Smooth muscle cell (in vitro differentiated cells): ENCODE results near the gene CACNA1B. TPM values are rescaled to one million over a fixed set of nuclear protein-coding genes. Genes with fewer than 3 reads are reported as not detected.

Experiments
- DNase-seq: peaks from one replicate; lab custom pipeline; 2025; ENCODE audit not compliant: unreplicated experiment; lab: John Stamatoyannopoulos, UW
- H2AFZ ChIP-seq: fragments of 200-600 bp; sonication (generic); 2 replicates; pipeline ENCODE4 v1.6.0; 2016; ENCODE audit warnings: antibody characterized with exemption, low read depth, mild to moderate bottlenecking
- H3F3A ChIP-seq: fragments of 200-600 bp; sonication (generic); 2 replicates; pipeline ENCODE4 v1.6.0; 2017; ENCODE audit warnings: antibody characterized with exemption, low read depth
- H3K27ac ChIP-seq: fragments of 200-600 bp; sonication (generic); 2 replicates; pipeline ENCODE4 v1.5.1; 2016; ENCODE audit warnings: low read depth, mild to moderate bottlenecking
- H3K27me3 ChIP-seq: fragments of 200-600 bp; sonication (generic); 2 replicates; pipeline ENCODE4 v1.6.1; 2016; ENCODE audit warnings: low read depth, mild to moderate bottlenecking
- H3K36me3 ChIP-seq: fragments of 200-600 bp; sonication (generic); 2 replicates; pipeline ENCODE4 v1.5.1; 2016; ENCODE audit warnings: low read depth
- H3K4me1 ChIP-seq: fragments of 200-600 bp; sonication (generic); 2 replicates; pipeline ENCODE4 v1.5.1; 2016; ENCODE audit warnings: low read depth
- H3K4me2 ChIP-seq: fragments of 200-600 bp; sonication (generic); 2 replicates; pipeline ENCODE4 v1.6.0; 2016; ENCODE audit warnings: mild to moderate bottlenecking
- H3K4me3 ChIP-seq: fragments of 200-600 bp; sonication (generic); 2 replicates; pipeline ENCODE4 v1.5.1; 2016; ENCODE audit warnings: mild to moderate bottlenecking
- H3K79me2 ChIP-seq: fragments of 200-600 bp; sonication (generic); 2 replicates; pipeline ENCODE4 v1.6.0; 2016; ENCODE audit warnings: low read depth, mild to moderate bottlenecking
- H3K9ac ChIP-seq: fragments of 200-600 bp; sonication (generic); 2 replicates; pipeline ENCODE4 v1.6.0; 2016; ENCODE audit warnings: low read depth
- H3K9me3 ChIP-seq: fragments of 200-600 bp; sonication (generic); replicated peaks from 2 replicates; pipeline ENCODE4 v1.5.1; 2016; ENCODE audit warnings: low read depth
- H4K20me1 ChIP-seq: fragments of 200-600 bp; sonication (generic); 2 replicates; pipeline ENCODE4 v1.6.0; 2016; ENCODE audit warnings: low read depth
- WGBS: methylation state at CpG from one replicate; pipeline ENCODE4 v1.1.7; 2016; ENCODE audit warnings: low lambda C conversion rate; 5-methylcytosine and 5-hydroxymethylcytosine counted together
- polyA plus RNA-seq: library from polyadenylated mRNA; unstranded; fragments of >200 nt; fragmentation: Nextera tagmentation; extraction: Ambion mirVana; gene quantifications from 2 replicates; pipeline ENCODE4 v1.2.1, GENCODE V29; 2016
- total RNA-seq: library from RNA; depleted of rRNA; stranded (reverse); fragments of >200 nt; gene quantifications from 2 replicates; pipeline ENCODE4 v1.2.3, GENCODE V29; 2014
- TF ChIP-seq, protein P1 (sequence below): fragments of 200-600 bp; sonication (generic); IDR thresholded peaks from 2 replicates; pipeline ENCODE4 v1.5.1; 2017; ENCODE audit warnings: borderline replicate concordance, mild to moderate bottlenecking, antibody characterized with exemption; ENCODE audit not compliant: insufficient read depth, poor library complexity, severe bottlenecking

Gene CACNA1B
- total and polyA plus RNA-seq, 2 experiments from 2014 or later: 0.09 to 0.23 TPM

GRCh38 chr9:137832191-137832700 lies 45.3 kb upstream of the CACNA1B start:
- Histone ChIP-seq H3K79me2 (no peaks in the 10 kb centered on the region), H3K4me3 (no peak overlapping the region), H4K20me1 (peaks cover 70% of the 10 kb centered on the region), H3F3A (no peaks in the 10 kb centered on the region), H3K4me2 (no peak overlapping the region), H3K9me3 (no peaks in the 10 kb centered on the region), H3K36me3 (peaks cover 10% of the 10 kb centered on the region), H3K9ac (no peak overlapping the region), H3K27ac (no peak overlapping the region), H2AFZ (no peak overlapping the region), H3K4me1 (no peaks in the 10 kb centered on the region), H3K27me3 (no peaks in the 10 kb centered on the region)
- DNase-seq: no peak
- TF ChIP-seq, protein P1, sequence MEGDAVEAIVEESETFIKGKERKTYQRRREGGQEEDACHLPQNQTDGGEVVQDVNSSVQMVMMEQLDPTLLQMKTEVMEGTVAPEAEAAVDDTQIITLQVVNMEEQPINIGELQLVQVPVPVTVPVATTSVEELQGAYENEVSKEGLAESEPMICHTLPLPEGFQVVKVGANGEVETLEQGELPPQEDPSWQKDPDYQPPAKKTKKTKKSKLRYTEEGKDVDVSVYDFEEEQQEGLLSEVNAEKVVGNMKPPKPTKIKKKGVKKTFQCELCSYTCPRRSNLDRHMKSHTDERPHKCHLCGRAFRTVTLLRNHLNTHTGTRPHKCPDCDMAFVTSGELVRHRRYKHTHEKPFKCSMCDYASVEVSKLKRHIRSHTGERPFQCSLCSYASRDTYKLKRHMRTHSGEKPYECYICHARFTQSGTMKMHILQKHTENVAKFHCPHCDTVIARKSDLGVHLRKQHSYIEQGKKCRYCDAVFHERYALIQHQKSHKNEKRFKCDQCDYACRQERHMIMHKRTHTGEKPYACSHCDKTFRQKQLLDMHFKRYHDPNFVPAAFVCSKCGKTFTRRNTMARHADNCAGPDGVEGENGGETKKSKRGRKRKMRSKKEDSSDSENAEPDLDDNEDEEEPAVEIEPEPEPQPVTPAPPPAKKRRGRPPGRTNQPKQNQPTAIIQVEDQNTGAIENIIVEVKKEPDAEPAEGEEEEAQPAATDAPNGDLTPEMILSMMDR: no peak
- WGBS: 99% methylated on average over 20 of the region's 20 CpGs

- 98% methylated on average over 44 of the region's 44 CpGs for WGBS
- Histone ChIP-seq H3K9me3 (no peaks in the 10 kb centered on the region), H4K20me1 (peaks cover 62% of the 10 kb centered on the region), H3K4me2 (no peak overlapping the region), H2AFZ (no peak overlapping the region), H3K36me3 (peaks cover 10% of the 10 kb centered on the region), H3K4me1 (no peaks in the 10 kb centered on the region), H3K4me3 (no peak overlapping the region), H3K27ac (no peak overlapping the region), H3K9ac (no peak overlapping the region), H3K27me3 (no peaks in the 10 kb centered on the region), H3F3A (no peaks in the 10 kb centered on the region), H3K79me2 (no peaks in the 10 kb centered on the region)
- no peak for DNase-seq
- TF ChIP-seq, protein P1: no peak
Observed at GRCh38 chr9:137832830-137833590, 44.6 kb upstream of the CACNA1B start.

- no peaks in the 10 kb centered on the region for H3K9me3 ChIP-seq
- WGBS: 98% methylated on average over 58 of the region's 73 CpGs
Observed at GRCh38 chr9:137833721-137834613, 43.6 kb upstream of the CACNA1B start.

More at GRCh38 chr9:137833721-137834613, 43.6 kb upstream of the CACNA1B start:
- no peak overlapping the region for H2AFZ ChIP-seq
- TF ChIP-seq, protein P1: no peak
- H3K36me3 ChIP-seq: peaks cover 10% of the 10 kb centered on the region
- no peak for DNase-seq
- H3K4me1 ChIP-seq: no peaks in the 10 kb centered on the region
- H3K27ac ChIP-seq: no peak overlapping the region
- H3K9ac ChIP-seq: no peak overlapping the region
- H3K79me2 ChIP-seq: no peaks in the 10 kb centered on the region
- H3F3A ChIP-seq: no peaks in the 10 kb centered on the region
- H3K4me2 ChIP-seq: no peak overlapping the region
- H4K20me1 ChIP-seq: peaks cover 52% of the 10 kb centered on the region
- H3K27me3 ChIP-seq: no peaks in the 10 kb centered on the region
- no peak overlapping the region for H3K4me3 ChIP-seq
